ENCODE results near the gene BDKRB2. TPM values are rescaled to one million over a fixed set of nuclear protein-coding genes. Genes with fewer than 3 reads are reported as not detected.
A peak's percentile ranks its signal among the peaks of the same experiment; 100 is the strongest.

BDKRB2 gene
- total and polyA plus RNA-seq, 2 of the 4 experiments (the other 2 are of a cell fraction), result 60.9 to 73.1 TPM

DNA sequence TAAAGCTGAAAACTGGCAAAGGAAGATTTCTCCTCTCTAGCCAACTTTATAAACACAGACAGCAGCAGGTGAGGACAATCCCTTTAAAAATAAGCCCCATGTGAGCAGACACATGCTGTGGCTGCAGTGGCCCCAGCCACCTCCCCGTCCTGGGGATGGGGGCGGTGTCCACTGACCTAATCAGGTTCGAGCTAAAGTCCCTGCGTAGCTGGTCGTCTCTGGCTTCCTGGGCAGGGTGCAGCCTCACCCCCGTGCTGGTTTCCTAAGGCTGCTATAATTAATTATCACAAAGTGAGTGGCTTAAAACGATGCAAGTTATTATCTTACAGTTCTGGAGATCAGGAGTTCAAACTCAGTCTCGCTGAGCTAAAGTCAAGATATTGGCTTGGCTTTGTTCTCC lies 52.4 kb downstream of the BDKRB2 start:
- Histone ChIP-seq H3K36me3 (ENCODE audit: control insufficient read depth, insufficient read depth, low read length) (peaks cover 20% of the 10 kb centered on the region), H3K27me3 (ENCODE audit: control insufficient read depth, insufficient read depth, low read length) (no peaks in the 10 kb centered on the region), H3K4me2 (ENCODE audit: low read depth, low read length) (peak overlapping the region; percentile 77), H3K18ac (ENCODE audit: low read depth, low read length) (peak overlapping the region; percentile 94), H3K9ac (ENCODE audit: low read depth, low read length) (peak overlapping the region; percentile 68), H3K79me1 (ENCODE audit: low read depth in 1 of 2, low read length in 2 of 2) (peaks cover 20 to 54% of the 10 kb centered on the region in 2 experiments; a peak in 3 of 4 replicates), H4K91ac (ENCODE audit: insufficient read depth, low read depth, low read length) (peak overlapping the region; percentile 81), H3K4me3 (ENCODE audit: insufficient read depth, low read depth, low read length) (peak overlapping the region; percentile 59), H3K4me1 (ENCODE audit: control insufficient read depth, insufficient read depth, low read length) (peaks cover 41% of the 10 kb centered on the region), H2BK120ac (ENCODE audit: low read depth, low read length) (peak overlapping the region; percentile 100), H2AK5ac (ENCODE audit: low read depth, low read length) (peak overlapping the region; percentile 92), H4K8ac (ENCODE audit: low read depth in 2 of 2, low read length in 2 of 2) (peak overlapping the region; percentile 91 to 99), H2AK9ac (replicated peaks; ENCODE audit: low read depth, low read length, poor library complexity) (peak overlapping the region; percentile 92), H3K56ac (ENCODE audit: extremely low read depth, insufficient read depth, low read length) (peak overlapping the region; percentile 99), H2AFZ (replicated peaks; ENCODE audit: low read length, poor library complexity) (peak overlapping the region; percentile 35), H3K9me1 (ENCODE audit: insufficient read depth, low read length) (peaks cover 24% of the 10 kb centered on the region), H4K20me1 (ENCODE audit: insufficient read depth, low read length) (peaks cover 21% of the 10 kb centered on the region; the same call in 1 of the 2 replicates), H3K4ac (ENCODE audit: low read depth, low read length) (peak overlapping the region; percentile 99), H2BK15ac (ENCODE audit: low read depth, low read length) (peak overlapping the region; percentile 64; the same call in 2 of the 3 replicates), H3K23ac (ENCODE audit: low read depth, low read length) (peak overlapping the region; percentile 88), H2BK20ac (ENCODE audit: low read depth, low read length) (peak overlapping the region; percentile 65), H4K5ac (ENCODE audit: low read depth, low read length) (peak overlapping the region; percentile 90), H3K14ac (replicated peaks; ENCODE audit: low read depth, low read length) (peak overlapping the region; percentile 88), H3K27ac (ENCODE audit: insufficient read depth, low read length) (peak overlapping the region; percentile 92), H2BK5ac (ENCODE audit: low read depth, low read length, poor library complexity, severe bottlenecking) (peak overlapping the region; percentile 98), H3K9me3 (ENCODE audit: control insufficient read depth, insufficient read depth, low read length) (peaks cover 5% of the 10 kb centered on the region)
- POLR2A ChIA-PET (ENCODE audit: unreplicated experiment), result interaction anchor here (0.5 to 2.1 kb wide), 8 partner anchors 14 to 152 kb away, joined by 3 to 11 read pairs (median 3); partner anchors contain the start of gene BDKRB2
- dilution Hi-C loops (cut with HindIII; ENCODE audit: low sequenced_read_pairs, unreplicated experiment), result no loop called here
- no peak for ATAC-seq (ENCODE audit: low read depth)
- WGBS, 2 experiments (ENCODE audit: extremely low coverage in 2 of 2, insufficient read length in 1 of 2), result 74% methylated on average over 4 of the region's 8 CpGs; no CpG with 5 or more reads in 1 of the 2 experiments
- DNase-seq, result peak; percentile 17
- TF ChIP-seq POLR2A (IDR thresholded peaks at IDR 0.05; ENCODE audit: low read depth, low read length) (no peak), NFE2L2 (IDR thresholded peaks at IDR 0.05; ENCODE audit: low read depth, low read length) (no peak), CHD1 (IDR thresholded peaks at IDR 0.05; ENCODE audit: low read depth, low read length) (no peak), BHLHE40 (IDR thresholded peaks at IDR 0.05; ENCODE audit: low read depth, low read length) (no peak), MXI1 (IDR thresholded peaks at IDR 0.05; ENCODE audit: borderline replicate concordance, low read depth, low read length) (no peak), SMC3 (IDR thresholded peaks at IDR 0.05; ENCODE audit: low read depth, low read length) (no peak), CEBPB (IDR thresholded peaks at IDR 0.05; ENCODE audit: low read depth, low read length) (no peak), RAD21 (IDR thresholded peaks at IDR 0.05; ENCODE audit: low read length) (no peak), MAZ (IDR thresholded peaks at IDR 0.05; ENCODE audit: borderline replicate concordance, low read depth, low read length) (no peak), FOS (IDR thresholded peaks at IDR 0.05; ENCODE audit: low read depth, low read length) (no peak), RFX5 (IDR thresholded peaks at IDR 0.05; ENCODE audit: low read depth, low read length) (no peak), RCOR1 (IDR thresholded peaks at IDR 0.05; ENCODE audit: insufficient replicate concordance, low read length) (no peak), MAFK (IDR thresholded peaks at IDR 0.05; ENCODE audit: low read depth, low read length) (no peak)
- TF ChIP-seq, protein P1, sequence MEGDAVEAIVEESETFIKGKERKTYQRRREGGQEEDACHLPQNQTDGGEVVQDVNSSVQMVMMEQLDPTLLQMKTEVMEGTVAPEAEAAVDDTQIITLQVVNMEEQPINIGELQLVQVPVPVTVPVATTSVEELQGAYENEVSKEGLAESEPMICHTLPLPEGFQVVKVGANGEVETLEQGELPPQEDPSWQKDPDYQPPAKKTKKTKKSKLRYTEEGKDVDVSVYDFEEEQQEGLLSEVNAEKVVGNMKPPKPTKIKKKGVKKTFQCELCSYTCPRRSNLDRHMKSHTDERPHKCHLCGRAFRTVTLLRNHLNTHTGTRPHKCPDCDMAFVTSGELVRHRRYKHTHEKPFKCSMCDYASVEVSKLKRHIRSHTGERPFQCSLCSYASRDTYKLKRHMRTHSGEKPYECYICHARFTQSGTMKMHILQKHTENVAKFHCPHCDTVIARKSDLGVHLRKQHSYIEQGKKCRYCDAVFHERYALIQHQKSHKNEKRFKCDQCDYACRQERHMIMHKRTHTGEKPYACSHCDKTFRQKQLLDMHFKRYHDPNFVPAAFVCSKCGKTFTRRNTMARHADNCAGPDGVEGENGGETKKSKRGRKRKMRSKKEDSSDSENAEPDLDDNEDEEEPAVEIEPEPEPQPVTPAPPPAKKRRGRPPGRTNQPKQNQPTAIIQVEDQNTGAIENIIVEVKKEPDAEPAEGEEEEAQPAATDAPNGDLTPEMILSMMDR (conservative IDR thresholded peaks at IDR 0.05; ENCODE audit: low read depth, low read length), result no peak
- TF ChIP-seq, protein P2, sequence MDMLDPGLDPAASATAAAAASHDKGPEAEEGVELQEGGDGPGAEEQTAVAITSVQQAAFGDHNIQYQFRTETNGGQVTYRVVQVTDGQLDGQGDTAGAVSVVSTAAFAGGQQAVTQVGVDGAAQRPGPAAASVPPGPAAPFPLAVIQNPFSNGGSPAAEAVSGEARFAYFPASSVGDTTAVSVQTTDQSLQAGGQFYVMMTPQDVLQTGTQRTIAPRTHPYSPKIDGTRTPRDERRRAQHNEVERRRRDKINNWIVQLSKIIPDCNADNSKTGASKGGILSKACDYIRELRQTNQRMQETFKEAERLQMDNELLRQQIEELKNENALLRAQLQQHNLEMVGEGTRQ (IDR thresholded peaks at IDR 0.05; ENCODE audit: low read depth, low read length), result no peak
- TF ChIP-seq, protein P3, sequence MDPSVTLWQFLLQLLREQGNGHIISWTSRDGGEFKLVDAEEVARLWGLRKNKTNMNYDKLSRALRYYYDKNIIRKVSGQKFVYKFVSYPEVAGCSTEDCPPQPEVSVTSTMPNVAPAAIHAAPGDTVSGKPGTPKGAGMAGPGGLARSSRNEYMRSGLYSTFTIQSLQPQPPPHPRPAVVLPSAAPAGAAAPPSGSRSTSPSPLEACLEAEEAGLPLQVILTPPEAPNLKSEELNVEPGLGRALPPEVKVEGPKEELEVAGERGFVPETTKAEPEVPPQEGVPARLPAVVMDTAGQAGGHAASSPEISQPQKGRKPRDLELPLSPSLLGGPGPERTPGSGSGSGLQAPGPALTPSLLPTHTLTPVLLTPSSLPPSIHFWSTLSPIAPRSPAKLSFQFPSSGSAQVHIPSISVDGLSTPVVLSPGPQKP (IDR thresholded peaks at IDR 0.05; ENCODE audit: borderline replicate concordance, low read depth, low read length), result no peak
- CTCF ChIA-PET, result interaction anchor here (2.5 kb wide), 1 partner anchor 18 kb away, joined by 13 read pairs; no protein-coding TSS in a partner anchor
- intact Hi-C loops (cut with micrococcal nuclease), result loop anchor here (5.0 kb wide), 1 partner anchor 155 kb away; no protein-coding TSS in a partner anchor
- in situ Hi-C loops (cut with MboI; ENCODE audit: low sequenced_read_pairs), result loop anchor here (25.0 kb wide), 1 partner anchor 720 kb away; the partner anchor contains the start of gene GLRX5
- BruUV-seq (replicated peaks), result no TSS peak

Data from IMR-90 (cell line).